GM19395 (cell line): Measurements from ENCODE around the gene LIN28B.

Source experiments
- ATAC-seq: cut with Tn5 transposase; IDR thresholded peaks from one replicate; pipeline ENCODE4 v1.9.1; 2021; ENCODE audit warnings: mild to moderate bottlenecking, moderate library complexity; ENCODE audit not compliant: unreplicated experiment

Gene LIN28B

DNA sequence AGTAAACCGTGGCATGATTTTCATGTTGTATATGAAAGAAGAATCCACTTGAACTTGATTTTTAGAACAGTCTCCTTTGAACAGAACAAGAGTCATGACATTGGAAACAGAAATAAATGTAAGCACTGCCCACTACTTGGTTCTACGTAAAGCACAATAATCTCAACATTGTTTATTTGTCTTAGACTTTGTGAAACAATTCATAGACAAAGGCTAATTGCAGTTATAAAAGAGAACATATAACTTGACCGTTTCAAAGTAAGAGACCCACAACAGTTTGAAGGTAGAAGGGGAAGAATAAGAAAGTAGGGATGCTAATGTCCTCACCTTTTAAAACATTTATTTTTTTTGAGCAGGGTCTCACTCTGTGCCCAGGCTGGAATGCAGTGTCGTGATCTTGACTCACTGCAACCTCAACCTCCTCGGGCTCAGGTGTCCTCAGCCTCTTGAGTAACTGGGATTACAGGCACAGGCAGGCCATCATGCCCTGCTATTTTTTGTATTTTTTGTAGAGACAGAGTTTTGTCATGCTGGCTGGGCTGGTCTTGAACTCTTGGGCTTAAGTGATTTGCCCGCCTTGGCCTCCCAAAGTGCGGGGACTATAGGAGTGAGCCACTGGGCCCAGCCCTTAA is 151.8 kb downstream of the LIN28B start:
- no peak for ATAC-seq

- no peak for ATAC-seq
Observed at GRCh38 chr6:105109955-105110895, 153.3 kb downstream of the LIN28B start.

GRCh38 chr6:105111105-105111504 is 154.2 kb downstream of the LIN28B start:
- ATAC-seq = no peak

DNA sequence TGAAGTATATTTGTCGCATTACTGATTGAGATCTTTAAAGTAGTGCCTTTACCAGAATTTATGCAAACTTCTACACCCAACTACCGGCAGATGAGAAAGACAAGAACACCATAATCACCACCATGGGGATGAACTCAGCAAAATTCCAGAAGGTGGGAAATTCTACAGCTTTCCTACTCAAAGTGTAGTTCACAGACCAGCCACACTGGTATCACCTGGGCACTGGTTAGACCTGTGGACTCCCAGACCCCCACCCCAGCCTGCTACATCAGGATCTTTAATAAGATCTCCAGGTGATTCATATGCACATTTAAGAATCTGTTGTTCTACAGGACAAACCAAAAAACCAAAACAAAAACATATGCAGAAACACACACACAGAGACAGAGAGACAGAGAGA is 155.0 kb downstream of the LIN28B start:
- no peak for ATAC-seq

DNA sequence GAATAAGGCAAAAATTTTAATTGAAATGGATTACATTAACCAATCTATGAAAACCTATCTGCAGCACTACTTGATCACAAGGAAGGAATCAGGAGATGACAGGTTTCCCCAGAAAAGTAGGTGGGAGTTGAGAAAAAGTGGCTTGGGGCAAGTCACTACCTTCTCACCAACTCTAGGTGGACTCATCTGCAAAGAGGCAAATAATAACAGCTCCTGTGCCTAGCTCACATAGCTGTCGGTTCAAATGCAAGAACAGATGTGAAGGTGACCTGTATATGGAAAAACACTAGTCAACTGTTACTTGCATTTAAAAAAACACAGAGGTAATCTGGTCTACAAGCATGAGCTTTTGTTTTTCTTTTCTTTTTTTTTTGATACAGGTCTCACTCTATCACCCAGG is 155.7 kb downstream of the LIN28B start:
- ATAC-seq = no peak

GRCh38 chr6:105113422-105113821 is 156.5 kb downstream of the LIN28B start:
- no peak for ATAC-seq

- no peak for ATAC-seq
Observed at GRCh38 chr6:105116150-105116549, 159.2 kb downstream of the LIN28B start.

DNA sequence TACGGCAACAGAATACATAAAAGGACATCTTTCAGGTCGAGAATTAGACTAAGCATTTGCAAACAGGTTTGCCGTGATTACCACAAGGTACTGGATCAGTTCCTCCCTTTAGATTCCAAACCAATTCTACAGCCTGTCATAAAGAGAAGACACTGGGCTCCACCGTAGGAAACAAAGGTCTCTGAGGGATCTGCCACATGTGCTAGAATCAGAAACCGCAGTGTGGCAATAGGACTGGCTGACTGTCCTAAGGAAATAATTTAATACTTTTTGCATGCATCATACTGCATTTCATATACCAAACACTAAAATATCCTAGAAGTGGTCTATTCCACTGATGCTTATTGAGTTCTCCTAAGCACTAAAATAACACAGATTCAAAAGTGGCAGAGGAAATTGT is 163.7 kb downstream of the LIN28B start:
- no peak for ATAC-seq

GRCh38 chr6:105121981-105122380 is 165.1 kb downstream of the LIN28B start:
- ATAC-seq = no peak

DNA sequence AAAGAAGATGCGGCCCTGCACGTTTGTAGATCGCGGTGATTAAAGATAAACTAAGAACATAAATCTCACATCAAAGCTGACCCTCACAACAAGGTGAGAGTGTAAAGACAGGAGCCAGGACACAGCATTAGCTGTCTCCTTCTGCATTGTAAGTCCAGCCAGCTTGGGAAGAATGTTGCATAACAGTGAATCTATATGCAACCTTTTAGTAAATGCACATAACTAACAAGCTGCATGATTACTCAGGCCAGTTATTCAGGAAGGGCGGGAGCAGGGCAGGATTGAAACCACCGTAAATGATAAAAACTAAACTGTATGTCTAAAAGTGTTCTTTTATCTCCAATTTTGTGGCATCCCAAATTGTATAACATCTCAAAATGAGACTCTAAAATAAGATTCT is 165.8 kb downstream of the LIN28B start:
- no peak for ATAC-seq
